IMR-90 (cell line): ENCODE results near the gene MTRF1L.

ENCODE experiments used
- BHLHE40 ChIP-seq: fragments of 150-350 bp; IDR thresholded peaks from 2 replicates; pipeline ENCODE4 v1.6.1; 2016; ENCODE audit warnings: mild to moderate bottlenecking, low read depth, low read length
- CEBPB ChIP-seq: IDR thresholded peaks from 2 replicates; pipeline ENCODE4 v1.6.1; 2012; ENCODE audit warnings: low read depth, low read length, improper control_type of control experiment
- CTCF ChIP-seq: conservative IDR thresholded peaks from 2 replicates; pipeline ENCODE4 v1.5.1; 2012; ENCODE audit warnings: mild to moderate bottlenecking, low read depth, low read length, improper control_type of control experiment
- POLR2A ChIP-seq: IDR thresholded peaks from 2 replicates; pipeline ENCODE4 v1.6.1; 2012; ENCODE audit warnings: mild to moderate bottlenecking, low read depth, low read length
- RCOR1 ChIP-seq: IDR thresholded peaks from 2 replicates; pipeline ENCODE4 v1.6.1; 2012; ENCODE audit warnings: mild to moderate bottlenecking, low read length, improper control_type of control experiment; ENCODE audit not compliant: insufficient replicate concordance
- SMC3 ChIP-seq: fragments of 150-350 bp; IDR thresholded peaks from 2 replicates; pipeline ENCODE4 v1.6.1; 2016; ENCODE audit warnings: low read depth, mild to moderate bottlenecking, antibody characterized with exemption, low read length, moderate library complexity
- TF ChIP-seq, protein P1 (sequence below): fragments of 150-350 bp; IDR thresholded peaks from 2 replicates; pipeline ENCODE4 v1.6.1; 2017; ENCODE audit warnings: mild to moderate bottlenecking, antibody characterized with exemption, low read length, low read depth
- TF ChIP-seq, protein P2 (sequence below): fragments of 150-350 bp; IDR thresholded peaks from 2 replicates; pipeline ENCODE4 v1.6.1; 2016; ENCODE audit warnings: low read depth, mild to moderate bottlenecking, low read length, moderate library complexity, borderline replicate concordance

DNA sequence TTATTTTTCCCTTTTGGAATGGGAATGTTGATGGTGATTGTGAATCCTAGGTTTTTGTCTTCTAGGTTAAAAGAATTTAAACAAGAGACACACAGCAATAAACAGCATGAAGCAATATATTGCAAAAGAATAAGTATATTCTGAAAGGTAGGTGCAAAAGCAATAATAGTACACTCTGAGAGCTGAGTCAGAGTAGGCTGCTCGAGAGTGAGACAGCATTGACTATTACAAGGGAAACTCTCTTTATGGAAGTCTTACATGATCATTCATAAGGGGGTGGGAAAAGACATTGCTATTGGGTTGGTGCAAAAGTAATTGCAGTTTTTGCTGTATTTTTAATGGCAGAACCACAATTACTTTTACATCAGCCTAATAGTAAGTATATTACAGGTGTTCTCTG, 44.7 kb downstream of the MTRF1L start:
- TF ChIP-seq, protein P1, sequence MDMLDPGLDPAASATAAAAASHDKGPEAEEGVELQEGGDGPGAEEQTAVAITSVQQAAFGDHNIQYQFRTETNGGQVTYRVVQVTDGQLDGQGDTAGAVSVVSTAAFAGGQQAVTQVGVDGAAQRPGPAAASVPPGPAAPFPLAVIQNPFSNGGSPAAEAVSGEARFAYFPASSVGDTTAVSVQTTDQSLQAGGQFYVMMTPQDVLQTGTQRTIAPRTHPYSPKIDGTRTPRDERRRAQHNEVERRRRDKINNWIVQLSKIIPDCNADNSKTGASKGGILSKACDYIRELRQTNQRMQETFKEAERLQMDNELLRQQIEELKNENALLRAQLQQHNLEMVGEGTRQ = no peak
- TF ChIP-seq RCOR1 (no peak), SMC3 (no peak), CTCF (no peak), POLR2A (no peak), CEBPB (no peak), BHLHE40 (no peak)
- TF ChIP-seq, protein P2, sequence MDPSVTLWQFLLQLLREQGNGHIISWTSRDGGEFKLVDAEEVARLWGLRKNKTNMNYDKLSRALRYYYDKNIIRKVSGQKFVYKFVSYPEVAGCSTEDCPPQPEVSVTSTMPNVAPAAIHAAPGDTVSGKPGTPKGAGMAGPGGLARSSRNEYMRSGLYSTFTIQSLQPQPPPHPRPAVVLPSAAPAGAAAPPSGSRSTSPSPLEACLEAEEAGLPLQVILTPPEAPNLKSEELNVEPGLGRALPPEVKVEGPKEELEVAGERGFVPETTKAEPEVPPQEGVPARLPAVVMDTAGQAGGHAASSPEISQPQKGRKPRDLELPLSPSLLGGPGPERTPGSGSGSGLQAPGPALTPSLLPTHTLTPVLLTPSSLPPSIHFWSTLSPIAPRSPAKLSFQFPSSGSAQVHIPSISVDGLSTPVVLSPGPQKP = no peak
